ENCODE measurements around the gene PRR12.

PRR12 gene

GRCh38 chr19:49546825-49547565, 44.0 kb upstream of the PRR12 start:
- TF ChIP-seq CTCF (IDR thresholded peaks at IDR 0.05; ENCODE audit: extremely low read depth, insufficient read depth, missing control alignments) = peak; percentile 80
- peak; percentile 85 for DNase-seq (ENCODE audit: low spot score)
- in situ Hi-C loops (cut with MboI; ENCODE audit: low pct_unique_long_range_greater_than_20kb, low sequenced_read_pairs, unreplicated experiment) = no loop called here

- DNase-seq (ENCODE audit: low spot score) = no peak
- in situ Hi-C loops (cut with MboI; ENCODE audit: low pct_unique_long_range_greater_than_20kb, low sequenced_read_pairs, unreplicated experiment) = no loop called here
- no peak for TF ChIP-seq CTCF (IDR thresholded peaks at IDR 0.05; ENCODE audit: extremely low read depth, insufficient read depth, missing control alignments)
These were observed 41.9 kb upstream of the PRR12 start for GRCh38 chr19:49549045-49549444.

GRCh38 chr19:49551531-49551930, 39.5 kb upstream of the PRR12 start:
- in situ Hi-C loops (cut with MboI; ENCODE audit: low pct_unique_long_range_greater_than_20kb, low sequenced_read_pairs, unreplicated experiment) = no loop called here
- DNase-seq (ENCODE audit: low spot score) = no peak
- no peak for TF ChIP-seq CTCF (IDR thresholded peaks at IDR 0.05; ENCODE audit: extremely low read depth, insufficient read depth, missing control alignments)

- in situ Hi-C loops (cut with MboI; ENCODE audit: low pct_unique_long_range_greater_than_20kb, low sequenced_read_pairs, unreplicated experiment) = no loop called here
- no peak for TF ChIP-seq CTCF (IDR thresholded peaks at IDR 0.05; ENCODE audit: extremely low read depth, insufficient read depth, missing control alignments)
- no peak for DNase-seq (ENCODE audit: low spot score)
These were observed 38.2 kb upstream of the PRR12 start for GRCh38 chr19:49552749-49553148.

GRCh38 chr19:49553451-49554271, 37.3 kb upstream of the PRR12 start:
- no peak for TF ChIP-seq CTCF (IDR thresholded peaks at IDR 0.05; ENCODE audit: extremely low read depth, insufficient read depth, missing control alignments)
- no peak for DNase-seq (ENCODE audit: low spot score)
- in situ Hi-C loops (cut with MboI; ENCODE audit: low pct_unique_long_range_greater_than_20kb, low sequenced_read_pairs, unreplicated experiment) = no loop called here

- no peak for TF ChIP-seq CTCF (IDR thresholded peaks at IDR 0.05; ENCODE audit: extremely low read depth, insufficient read depth, missing control alignments)
- in situ Hi-C loops (cut with MboI; ENCODE audit: low pct_unique_long_range_greater_than_20kb, low sequenced_read_pairs, unreplicated experiment) = no loop called here
- DNase-seq (ENCODE audit: low spot score) = no peak
These were observed 36.2 kb upstream of the PRR12 start for GRCh38 chr19:49554701-49555181.

All from GM13977 (cell line).